ENCODE data around the gene CDH23.

Gene CDH23

GRCh38 chr10:71742301-71743088, 345.8 kb downstream of the CDH23 start:
- no peaks in the 10 kb centered on the region for H3K27me3 ChIP-seq (ENCODE audit: control insufficient read depth, insufficient read depth, low read length)
- H3K9me3 ChIP-seq (ENCODE audit: control insufficient read depth, low read length) = no peaks in the 10 kb centered on the region
- H3K36me3 ChIP-seq (ENCODE audit: control insufficient read depth, insufficient read depth, low read length) = no peaks in the 10 kb centered on the region
- no peak overlapping the region for H3K4me3 ChIP-seq (ENCODE audit: low read length)
- H3K4me1 ChIP-seq (ENCODE audit: control insufficient read depth, insufficient read depth, low read length) = peaks cover 43% of the 10 kb centered on the region
- no peak overlapping the region for H3K9ac ChIP-seq (ENCODE audit: low read length)

- Histone ChIP-seq H3K27me3 (ENCODE audit: control insufficient read depth, insufficient read depth, low read length) (no peaks in the 10 kb centered on the region), H3K9ac (ENCODE audit: low read length) (no peak overlapping the region), H3K4me1 (ENCODE audit: control insufficient read depth, insufficient read depth, low read length) (peaks cover 43% of the 10 kb centered on the region), H3K4me3 (ENCODE audit: low read length) (no peak overlapping the region), H3K36me3 (ENCODE audit: control insufficient read depth, insufficient read depth, low read length) (no peaks in the 10 kb centered on the region), H3K9me3 (ENCODE audit: control insufficient read depth, low read length) (no peaks in the 10 kb centered on the region)
Observed at GRCh38 chr10:71743089-71743838, 346.5 kb downstream of the CDH23 start.

GRCh38 chr10:71743866-71744265, 347.1 kb downstream of the CDH23 start:
- Histone ChIP-seq H3K36me3 (ENCODE audit: control insufficient read depth, insufficient read depth, low read length) (no peaks in the 10 kb centered on the region), H3K9ac (ENCODE audit: low read length) (no peak overlapping the region), H3K27me3 (ENCODE audit: control insufficient read depth, insufficient read depth, low read length) (no peaks in the 10 kb centered on the region), H3K4me3 (ENCODE audit: low read length) (no peak overlapping the region), H3K4me1 (ENCODE audit: control insufficient read depth, insufficient read depth, low read length) (peaks cover 49% of the 10 kb centered on the region), H3K9me3 (ENCODE audit: control insufficient read depth, low read length) (no peaks in the 10 kb centered on the region)

GRCh38 chr10:71744897-71745663, 348.4 kb downstream of the CDH23 start:
- Histone ChIP-seq H3K27me3 (ENCODE audit: control insufficient read depth, insufficient read depth, low read length) (no peaks in the 10 kb centered on the region), H3K4me1 (ENCODE audit: control insufficient read depth, insufficient read depth, low read length) (peaks cover 53% of the 10 kb centered on the region)

GRCh38 chr10:71745664-71746250, 349.0 kb downstream of the CDH23 start:
- no peak overlapping the region for H3K9ac ChIP-seq (ENCODE audit: low read length)
- H3K9me3 ChIP-seq (ENCODE audit: control insufficient read depth, low read length) = no peaks in the 10 kb centered on the region

More at GRCh38 chr10:71744897-71745663, 348.4 kb downstream of the CDH23 start:
- Histone ChIP-seq H3K9me3 (ENCODE audit: control insufficient read depth, low read length) (no peaks in the 10 kb centered on the region), H3K36me3 (ENCODE audit: control insufficient read depth, insufficient read depth, low read length) (no peaks in the 10 kb centered on the region), H3K4me3 (ENCODE audit: low read length) (no peak overlapping the region), H3K9ac (ENCODE audit: low read length) (no peak overlapping the region)

GRCh38 chr10:71746344-71747037, 349.8 kb downstream of the CDH23 start:
- no peak overlapping the region for H3K4me3 ChIP-seq (ENCODE audit: low read length)
- H3K9ac ChIP-seq (ENCODE audit: low read length) = peak overlapping the region; percentile 31
- H3K27me3 ChIP-seq (ENCODE audit: control insufficient read depth, insufficient read depth, low read length) = no peaks in the 10 kb centered on the region
- H3K9me3 ChIP-seq (ENCODE audit: control insufficient read depth, low read length) = no peaks in the 10 kb centered on the region
- H3K36me3 ChIP-seq (ENCODE audit: control insufficient read depth, insufficient read depth, low read length) = peaks cover 4% of the 10 kb centered on the region
- peaks cover 49% of the 10 kb centered on the region for H3K4me1 ChIP-seq (ENCODE audit: control insufficient read depth, insufficient read depth, low read length)

More at GRCh38 chr10:71745664-71746250, 349.0 kb downstream of the CDH23 start:
- peaks cover 49% of the 10 kb centered on the region for H3K4me1 ChIP-seq (ENCODE audit: control insufficient read depth, insufficient read depth, low read length)
- no peaks in the 10 kb centered on the region for H3K36me3 ChIP-seq (ENCODE audit: control insufficient read depth, insufficient read depth, low read length)
- no peaks in the 10 kb centered on the region for H3K27me3 ChIP-seq (ENCODE audit: control insufficient read depth, insufficient read depth, low read length)
- H3K4me3 ChIP-seq (ENCODE audit: low read length) = no peak overlapping the region

GRCh38 chr10:71747039-71747531, 350.4 kb downstream of the CDH23 start:
- Histone ChIP-seq H3K9me3 (ENCODE audit: control insufficient read depth, low read length) (no peaks in the 10 kb centered on the region), H3K36me3 (ENCODE audit: control insufficient read depth, insufficient read depth, low read length) (peaks cover 10% of the 10 kb centered on the region), H3K4me1 (ENCODE audit: control insufficient read depth, insufficient read depth, low read length) (peaks cover 50% of the 10 kb centered on the region), H3K4me3 (ENCODE audit: low read length) (no peak overlapping the region), H3K9ac (ENCODE audit: low read length) (peak overlapping the region; percentile 31), H3K27me3 (ENCODE audit: control insufficient read depth, insufficient read depth, low read length) (no peaks in the 10 kb centered on the region)

GRCh38 chr10:71747551-71748523, 351.1 kb downstream of the CDH23 start:
- Histone ChIP-seq H3K9ac (ENCODE audit: low read length) (peak overlapping the region; percentile 60), H3K9me3 (ENCODE audit: control insufficient read depth, low read length) (no peaks in the 10 kb centered on the region), H3K27me3 (ENCODE audit: control insufficient read depth, insufficient read depth, low read length) (no peaks in the 10 kb centered on the region), H3K36me3 (ENCODE audit: control insufficient read depth, insufficient read depth, low read length) (peaks cover 12% of the 10 kb centered on the region), H3K4me1 (ENCODE audit: control insufficient read depth, insufficient read depth, low read length) (peaks cover 58% of the 10 kb centered on the region), H3K4me3 (ENCODE audit: low read length) (no peak overlapping the region)

- Histone ChIP-seq H3K4me3 (ENCODE audit: low read length) (no peak overlapping the region), H3K4me1 (ENCODE audit: control insufficient read depth, insufficient read depth, low read length) (peaks cover 60% of the 10 kb centered on the region), H3K9ac (ENCODE audit: low read length) (peak overlapping the region; percentile 60), H3K36me3 (ENCODE audit: control insufficient read depth, insufficient read depth, low read length) (peaks cover 15% of the 10 kb centered on the region), H3K9me3 (ENCODE audit: control insufficient read depth, low read length) (no peaks in the 10 kb centered on the region), H3K27me3 (ENCODE audit: control insufficient read depth, insufficient read depth, low read length) (no peaks in the 10 kb centered on the region)
Observed at GRCh38 chr10:71748671-71749191, 352.0 kb downstream of the CDH23 start.

GRCh38 chr10:71749396-71749795, 352.7 kb downstream of the CDH23 start:
- no peak overlapping the region for H3K4me3 ChIP-seq (ENCODE audit: low read length)
- H3K9me3 ChIP-seq (ENCODE audit: control insufficient read depth, low read length) = no peaks in the 10 kb centered on the region
- peak overlapping the region; percentile 23 for H3K9ac ChIP-seq (ENCODE audit: low read length)
- H3K36me3 ChIP-seq (ENCODE audit: control insufficient read depth, insufficient read depth, low read length) = peaks cover 20% of the 10 kb centered on the region
- peaks cover 67% of the 10 kb centered on the region for H3K4me1 ChIP-seq (ENCODE audit: control insufficient read depth, insufficient read depth, low read length)
- H3K27me3 ChIP-seq (ENCODE audit: control insufficient read depth, insufficient read depth, low read length) = no peaks in the 10 kb centered on the region
